H1 (cell line): ENCODE measurements around the gene THOP1. TPM values are rescaled to one million over a fixed set of nuclear protein-coding genes. Genes with fewer than 3 reads are reported as not detected.

Experiments used
- CTCF ChIA-PET: fragments of 300-600 bp; sonication (Branson Sonifier 250); formaldehyde crosslinking; loops from one replicate; lab custom pipeline; 2021; ENCODE audit not compliant: partially characterized antibody; lab: Charles Lee
- POLR2A ChIA-PET: fragments of 300-600 bp; sonication (Branson Sonifier 250); formaldehyde crosslinking; loops from one replicate; lab custom pipeline; 2021; ENCODE audit warnings: inconsistent platforms; ENCODE audit not compliant: partially characterized antibody; lab: Charles Lee
- DNase-seq, 2 experiments: peaks; one replicate each; pipeline versions ENCODE4 v3.0.0 to v3.0.0-alpha.2; 2010 to 2022; ENCODE audit warnings: low spot score in 2 of 2, low read depth in 1 of 2, mixed read lengths in 1 of 2
- FAIRE-seq: peaks from 2 replicates; lab custom pipeline; 2011; peaks lifted over from hg19 to GRCh38; lab: Jason Lieb, UNC
- H2AFZ ChIP-seq: 2 replicates; pipeline ENCODE4 v1.8.1; 2012; ENCODE audit warnings: low read length, inconsistent platforms
- H2AK5ac ChIP-seq: 2 replicates; pipeline ENCODE4 v1.6.1; 2013; ENCODE audit warnings: low read depth, low read length
- H2BK120ac ChIP-seq: replicated peaks from 2 replicates; pipeline ENCODE3; 2013; ENCODE audit warnings: low read depth, low read length, inconsistent platforms
- H2BK12ac ChIP-seq: 2 replicates; pipeline ENCODE4 v1.6.1; 2013; ENCODE audit warnings: low read depth, low read length
- H2BK15ac ChIP-seq: 2 replicates; pipeline ENCODE4 v1.6.1; 2013; ENCODE audit warnings: low read length
- H2BK20ac ChIP-seq: 2 replicates; pipeline ENCODE4 v1.6.1; 2013; ENCODE audit warnings: low read length
- H2BK5ac ChIP-seq: 2 replicates; pipeline ENCODE4 v1.6.1; 2013; ENCODE audit warnings: low read depth, low read length
- H3K14ac ChIP-seq: 2 replicates; pipeline ENCODE4 v1.6.1; 2013; ENCODE audit warnings: inconsistent platforms; ENCODE audit not compliant: insufficient read length
- H3K18ac ChIP-seq: 2 replicates; pipeline ENCODE4 v1.6.1; 2013; ENCODE audit warnings: low read length; ENCODE audit errors: extremely low read depth
- H3K23ac ChIP-seq: 2 replicates; pipeline ENCODE4 v1.6.1; 2013; ENCODE audit warnings: inconsistent platforms; ENCODE audit not compliant: insufficient read length
- H3K23me2 ChIP-seq: 2 replicates; pipeline ENCODE4 v1.6.1; 2013; ENCODE audit warnings: low read depth, low read length
- H3K27ac ChIP-seq: 2 replicates; pipeline ENCODE4 v1.6.1; 2011; ENCODE audit warnings: low read depth, low read length, inconsistent platforms
- H3K27me3 ChIP-seq, 4 experiments: replicated peaks in 1 of 4; 1 replicate in 1 of 4; 2 replicates in 3 of 4; pipeline versions ENCODE4 v1.6.1 to v1.8.1; 2011 to 2013; ENCODE audit warnings: low read length in 3 of 4, mild to moderate bottlenecking in 3 of 4, inconsistent platforms in 2 of 4, mixed read lengths in 2 of 4, moderate library complexity in 1 of 4; ENCODE audit not compliant: control insufficient read depth in 3 of 4, insufficient read depth in 3 of 4; ENCODE audit errors: extremely low read depth in 1 of 4
- H3K36me3 ChIP-seq, 4 experiments: 2 replicates each; pipeline versions ENCODE4 v1.6.1 to v1.8.1; 2011 to 2013; ENCODE audit warnings: mild to moderate bottlenecking in 4 of 4, low read length in 3 of 4, moderate library complexity in 2 of 4, control low read depth in 1 of 4, inconsistent platforms in 1 of 4; ENCODE audit not compliant: insufficient read depth in 4 of 4, control insufficient read depth in 2 of 4
- H3K4ac ChIP-seq: replicated peaks from 2 replicates; pipeline ENCODE3; 2013; ENCODE audit warnings: low read length, low read depth, mixed read lengths, inconsistent platforms; ENCODE audit not compliant: insufficient read length
- H3K4me1 ChIP-seq, 4 experiments: replicated peaks in 1 of 4; 1 replicate in 1 of 4; 2 replicates in 3 of 4; pipeline versions ENCODE4 v1.6.1 to v1.8.1; 2011 to 2013; ENCODE audit warnings: low read length in 3 of 4, inconsistent platforms in 2 of 4, mixed read lengths in 1 of 4; ENCODE audit not compliant: insufficient read depth in 4 of 4, control insufficient read depth in 3 of 4
- H3K4me2 ChIP-seq, 2 experiments: 2 replicates each; pipeline versions ENCODE4 v1.6.1 to v1.8.1; 2011 to 2013; ENCODE audit warnings: low read depth in 2 of 2, low read length in 2 of 2, control low read depth in 1 of 2, inconsistent platforms in 1 of 2, mild to moderate bottlenecking in 1 of 2; ENCODE audit not compliant: insufficient read depth in 1 of 2
- H3K4me3 ChIP-seq, 4 experiments: fragments of 200-600, 300-600 bp in 1 of 4; sonication (generic), shearing (Covaris generic), sonication (Bioruptor Twin) in 1 of 4; 2 replicates each; pipeline versions ENCODE4 v1.5.1 to v1.8.1; 2011 to 2016; ENCODE audit warnings: low read length in 4 of 4, low read depth in 3 of 4, control low read depth in 2 of 4, inconsistent platforms in 2 of 4, mild to moderate bottlenecking in 2 of 4, mixed read lengths in 1 of 4, moderate library complexity in 1 of 4; ENCODE audit not compliant: insufficient read depth in 2 of 4; ENCODE audit errors: extremely low read depth in 1 of 4
- H3K56ac ChIP-seq: replicated peaks from 2 replicates; pipeline ENCODE3; 2013; ENCODE audit warnings: low read depth, mild to moderate bottlenecking, mixed read lengths, low read length, inconsistent platforms; ENCODE audit not compliant: insufficient read length
- H3K79me1 ChIP-seq: 2 replicates; pipeline ENCODE4 v1.6.1; 2013; ENCODE audit warnings: low read depth, low read length, control low read depth
- H3K79me2 ChIP-seq, 2 experiments: 2 replicates each; pipeline versions ENCODE4 v1.6.1 to v1.8.1; 2012 to 2013; ENCODE audit warnings: low read length in 2 of 2, mild to moderate bottlenecking in 2 of 2, inconsistent platforms in 1 of 2; ENCODE audit not compliant: insufficient read depth in 2 of 2, control insufficient read depth in 1 of 2
- H3K9ac ChIP-seq, 4 experiments: replicated peaks in 1 of 4; 1 replicate in 1 of 4; 2 replicates in 3 of 4; pipeline versions ENCODE4 v1.6.1 to v1.8.1; 2011 to 2013; ENCODE audit warnings: low read depth in 3 of 4, low read length in 3 of 4, control low read depth in 2 of 4, mild to moderate bottlenecking in 2 of 4, moderate library complexity in 2 of 4, inconsistent platforms in 1 of 4; ENCODE audit errors: extremely low read depth in 1 of 4
- H3K9me3 ChIP-seq, 2 experiments: 2 replicates each; pipeline versions ENCODE4 v1.6.1 to v1.8.1; 2012 to 2013; ENCODE audit warnings: mild to moderate bottlenecking in 2 of 2, moderate library complexity in 2 of 2, control low read depth in 1 of 2, inconsistent platforms in 1 of 2, low read depth in 1 of 2, low read length in 1 of 2, mixed read lengths in 1 of 2; ENCODE audit not compliant: insufficient read depth in 2 of 2
- H4K20me1 ChIP-seq, 2 experiments: replicated peaks in 1 of 2; 2 replicates each; pipeline versions ENCODE3 to v1.8.1; 2011 to 2013; ENCODE audit warnings: inconsistent platforms in 2 of 2, low read length in 2 of 2, mild to moderate bottlenecking in 1 of 2; ENCODE audit not compliant: insufficient read depth in 2 of 2, control insufficient read depth in 1 of 2
- H4K5ac ChIP-seq: 2 replicates; pipeline ENCODE4 v1.6.1; 2013; ENCODE audit warnings: low read length, low read depth, mixed read lengths, inconsistent platforms; ENCODE audit not compliant: insufficient read length
- H4K8ac ChIP-seq: 2 replicates; pipeline ENCODE4 v1.8.0; 2013; ENCODE audit warnings: mild to moderate bottlenecking, moderate library complexity, low read length, inconsistent platforms; ENCODE audit not compliant: insufficient read depth; ENCODE audit errors: extremely low read depth
- H4K91ac ChIP-seq: replicated peaks from 2 replicates; pipeline ENCODE3; 2013; ENCODE audit warnings: low read length, mixed read lengths, inconsistent platforms; ENCODE audit not compliant: insufficient read length
- ATF2 ChIP-seq: IDR thresholded peaks from 2 replicates; pipeline ENCODE4 v1.6.1; 2012; ENCODE audit warnings: low read length, inconsistent platforms
- CHD1 ChIP-seq: IDR thresholded peaks from 2 replicates; pipeline ENCODE4 v1.6.1; 2012; ENCODE audit warnings: low read depth, low read length, improper control_type of control experiment
- EZH2 ChIP-seq: fragments of 200-600 bp; sonication (generic); IDR thresholded peaks from 2 replicates; pipeline ENCODE4 v1.7.1; 2012; ENCODE audit warnings: low read depth, mild to moderate bottlenecking, moderate library complexity, low read length, inconsistent platforms; ENCODE audit not compliant: severe bottlenecking
- JUND ChIP-seq: IDR thresholded peaks from 2 replicates; pipeline ENCODE4 v1.6.1; 2011; ENCODE audit warnings: mild to moderate bottlenecking, improper control_type of control experiment, low read length
- PHF8 ChIP-seq: fragments of 200-600 bp; sonication (generic); conservative IDR thresholded peaks from 2 replicates; pipeline ENCODE4 v1.7.1; 2012; ENCODE audit warnings: low read depth, mild to moderate bottlenecking, inconsistent platforms, low read length, moderate library complexity
- RBBP5 ChIP-seq: IDR thresholded peaks from 2 replicates; pipeline ENCODE4 v1.7.1; 2012; ENCODE audit warnings: low read depth, mild to moderate bottlenecking, inconsistent platforms, low read length, moderate library complexity, borderline replicate concordance
- RNF2 ChIP-seq: fragments of 200-900, 300-1000 bp; sonication (generic); IDR thresholded peaks from 2 replicates; pipeline ENCODE4 v1.7.1; 2016; ENCODE audit warnings: borderline replicate concordance, low read depth, mild to moderate bottlenecking, antibody characterized with exemption, low read length; ENCODE audit not compliant: poor library complexity, severe bottlenecking; ENCODE audit errors: missing control alignments
- SAP30 ChIP-seq: fragments of 300-600 bp; sonication (generic); IDR thresholded peaks from 2 replicates; pipeline ENCODE4 v1.7.1; 2012; ENCODE audit warnings: low read length, moderate library complexity, mild to moderate bottlenecking, inconsistent platforms; ENCODE audit not compliant: insufficient read depth, insufficient replicate concordance
- SP2 ChIP-seq: IDR thresholded peaks from 2 replicates; pipeline ENCODE4 v1.6.1; 2012; ENCODE audit warnings: mild to moderate bottlenecking, low read length, inconsistent platforms
- SUZ12 ChIP-seq: fragments of 200-600 bp; sonication (generic); IDR thresholded peaks from 2 replicates; pipeline ENCODE4 v1.6.1; 2012; ENCODE audit warnings: mild to moderate bottlenecking, inconsistent platforms, low read length, moderate library complexity, mixed read lengths
- TBP ChIP-seq: IDR thresholded peaks from 2 replicates; pipeline ENCODE4 v1.6.1; 2011; ENCODE audit warnings: low read depth, low read length, improper control_type of control experiment
- TCF12 ChIP-seq: IDR thresholded peaks from 2 replicates; pipeline ENCODE4 v1.6.1; 2011; ENCODE audit warnings: low read depth, mild to moderate bottlenecking, low read length
- WGBS, 2 experiments: shearing (Covaris generic) in 1 of 2; methylation state at CpG; one replicate each; pipeline versions ENCODE4 v1.1.6 to v1.1.7; 2013 to 2015; ENCODE audit warnings: low lambda C conversion rate in 2 of 2, mixed read lengths in 2 of 2, inconsistent platforms in 1 of 2, low coverage in 1 of 2, missing lambda C conversion rate in 1 of 2; ENCODE audit not compliant: insufficient replicate concordance in 2 of 2, insufficient coverage in 1 of 2, insufficient read length in 1 of 2; ENCODE audit errors: extremely low coverage in 1 of 2, missing lambda C conversion rate in 1 of 2; 5-methylcytosine and 5-hydroxymethylcytosine counted together
- polyA plus RNA-seq, 7 experiments: library from polyadenylated mRNA; depleted of rRNA in 3 of 7; stranded (reverse) in 5 of 7; unstranded in 2 of 7; fragments of >200 nt in 5 of 7; fragments of 200-250 nt in 2 of 7; gene quantifications; 1 replicate in 5 of 7; 2 replicates in 1 of 7; 4 replicates in 1 of 7; pipeline versions ENCODE4 v1.2.1 to v1.2.3, GENCODE V29; 2011 to 2013; ENCODE audit warnings: missing spikeins in 2 of 7, mixed read lengths in 2 of 7
- total RNA-seq: library from RNA; stranded (reverse); fragmentation: NEBNext Ultra II Directional; extraction: Animal tissue kit (Norgen Biotek cat#: 25700); gene quantifications from 2 replicates; pipeline ENCODE4 v1.2.1, GENCODE V29; 2021

Gene THOP1
- total and polyA plus RNA-seq, 2 of the 8 experiments (the other 6 are each of a cell fraction or from before 2014, with no cell fraction given): 136 to 159 TPM

GRCh38 chr19:2765376-2765775, 19.9 kb upstream of the THOP1 start:
- Histone ChIP-seq H3K4me3 (no peak overlapping the region), H2BK20ac (no peak overlapping the region), H4K20me1 (peaks cover 14 to 18% of the 10 kb centered on the region in 2 experiments), H3K27ac (no peak overlapping the region), H3K36me3 (peaks cover 19 to 60% (median 33%) of the 10 kb centered on the region in 4 experiments; a peak in 7 of 8 replicates), H2AK5ac (no peak overlapping the region), H3K4me1 (no peaks in the 10 kb centered on the region), H3K27me3 (no peaks in the 10 kb centered on the region), H3K79me2 (peaks cover 3 to 20% of the 10 kb centered on the region in 2 experiments; a peak in 3 of 4 replicates), H3K79me1 (peaks cover 3% of the 10 kb centered on the region; the same call in 1 of the 2 replicates), H3K14ac (no peak overlapping the region), H3K4me2 (no peak overlapping the region), H3K23me2 (no peaks in the 10 kb centered on the region), H3K9ac (no peak overlapping the region), H3K9me3 (no peaks in the 10 kb centered on the region), H3K4ac (no peak overlapping the region), H2BK15ac (no peak overlapping the region), H3K18ac (no peak overlapping the region), H3K23ac (no peak overlapping the region), H2BK5ac (no peak overlapping the region), H4K5ac (no peak overlapping the region), H2BK12ac (no peak overlapping the region), H2AFZ (no peak overlapping the region), H3K56ac (no peak overlapping the region), H4K91ac (no peak overlapping the region), H2BK120ac (no peak overlapping the region), H4K8ac (no peak overlapping the region; the same call in 1 of the 2 replicates)
- ChIA-PET POLR2A (no interaction called here), CTCF (interaction anchor here (0.9 to 1.5 kb wide), 2 partner anchors 16 to 93 kb away, joined by 3 to 4 read pairs; no protein-coding TSS in a partner anchor)
- DNase-seq (no peak), FAIRE-seq (no peak)
- WGBS, 2 experiments: 93% methylated on average over 15 of the region's 15 CpGs; no CpG with 5 or more reads in 1 of the 2 experiments
- TF ChIP-seq SP2 (no peak), PHF8 (no peak), RNF2 (no peak), CHD1 (no peak), TBP (no peak), RBBP5 (no peak), SUZ12 (no peak), JUND (no peak), ATF2 (no peak), EZH2 (no peak), SAP30 (no peak), TCF12 (no peak)
